ENCODE data around the gene HSBP1.

The HSBP1 gene

GRCh38 chr16:83794860-83795554 lies 12.8 kb upstream of the HSBP1 start:
- Histone ChIP-seq H3K27ac (ENCODE audit: low read depth, low read length, poor library complexity, severe bottlenecking) (no peak overlapping the region), H3K79me2 (ENCODE audit: insufficient read depth, low read length) (no peaks in the 10 kb centered on the region), H3F3A (ENCODE audit: insufficient read depth, low read length) (no peaks in the 10 kb centered on the region), H3K4me3 (ENCODE audit: low read depth, low read length, poor library complexity, severe bottlenecking) (no peak overlapping the region), H4K20me1 (ENCODE audit: insufficient read depth, low read length) (no peaks in the 10 kb centered on the region), H3K9ac (ENCODE audit: low read length) (no peak overlapping the region), H2AFZ (ENCODE audit: low read length) (no peak overlapping the region), H3K9me3 (ENCODE audit: low read length) (no peaks in the 10 kb centered on the region), H3K9me2 (ENCODE audit: low read depth, low read length) (no peaks in the 10 kb centered on the region), H3K4me1 (ENCODE audit: insufficient read depth, low read length, severe bottlenecking) (no peaks in the 10 kb centered on the region), H3K36me3 (ENCODE audit: insufficient read depth, low read length) (no peaks in the 10 kb centered on the region), H3K4me2 (ENCODE audit: low read length) (no peak overlapping the region), H3K27me3 (ENCODE audit: insufficient read depth, low read length) (0 out of 2 replicates have a peak, but pooled peaks cover 6% of the 10 kb centered on the region)
- no peak for TF ChIP-seq CTCF (IDR thresholded peaks at IDR 0.05; ENCODE audit: low read length)
- no peak for TF ChIP-seq EZH2 (IDR thresholded peaks at IDR 0.05; ENCODE audit: borderline replicate concordance, low read length)

- Histone ChIP-seq H3K36me3 (ENCODE audit: insufficient read depth, low read length) (no peaks in the 10 kb centered on the region), H3K4me1 (ENCODE audit: insufficient read depth, low read length, severe bottlenecking) (no peaks in the 10 kb centered on the region), H3K4me3 (ENCODE audit: low read depth, low read length, poor library complexity, severe bottlenecking) (no peak overlapping the region), H3K9ac (ENCODE audit: low read length) (no peak overlapping the region), H3K79me2 (ENCODE audit: insufficient read depth, low read length) (no peaks in the 10 kb centered on the region), H2AFZ (ENCODE audit: low read length) (no peak overlapping the region), H3K9me3 (ENCODE audit: low read length) (no peaks in the 10 kb centered on the region), H3K27me3 (ENCODE audit: insufficient read depth, low read length) (0 out of 2 replicates have a peak, but pooled peaks cover 6% of the 10 kb centered on the region), H3K9me2 (ENCODE audit: low read depth, low read length) (no peaks in the 10 kb centered on the region), H3K4me2 (ENCODE audit: low read length) (no peak overlapping the region), H3K27ac (ENCODE audit: low read depth, low read length, poor library complexity, severe bottlenecking) (no peak overlapping the region), H3F3A (ENCODE audit: insufficient read depth, low read length) (no peaks in the 10 kb centered on the region), H4K20me1 (ENCODE audit: insufficient read depth, low read length) (no peaks in the 10 kb centered on the region)
- TF ChIP-seq EZH2 (IDR thresholded peaks at IDR 0.05; ENCODE audit: borderline replicate concordance, low read length) (no peak), CTCF (IDR thresholded peaks at IDR 0.05; ENCODE audit: low read length) (no peak)
These were observed 10.8 kb upstream of the HSBP1 start for GRCh38 chr16:83797013-83797412.

GRCh38 chr16:83799336-83799735 lies 8.4 kb upstream of the HSBP1 start:
- Histone ChIP-seq H3K4me2 (ENCODE audit: low read length) (no peak overlapping the region), H3F3A (ENCODE audit: insufficient read depth, low read length) (no peaks in the 10 kb centered on the region), H3K4me1 (ENCODE audit: insufficient read depth, low read length, severe bottlenecking) (no peaks in the 10 kb centered on the region), H4K20me1 (ENCODE audit: insufficient read depth, low read length) (no peaks in the 10 kb centered on the region), H3K27ac (ENCODE audit: low read depth, low read length, poor library complexity, severe bottlenecking) (no peak overlapping the region), H3K4me3 (ENCODE audit: low read depth, low read length, poor library complexity, severe bottlenecking) (no peak overlapping the region), H3K27me3 (ENCODE audit: insufficient read depth, low read length) (0 out of 2 replicates have a peak, but pooled peaks cover 6% of the 10 kb centered on the region), H3K9me3 (ENCODE audit: low read length) (no peaks in the 10 kb centered on the region), H3K36me3 (ENCODE audit: insufficient read depth, low read length) (no peaks in the 10 kb centered on the region), H3K9me2 (ENCODE audit: low read depth, low read length) (no peaks in the 10 kb centered on the region), H2AFZ (ENCODE audit: low read length) (no peak overlapping the region), H3K9ac (ENCODE audit: low read length) (no peak overlapping the region), H3K79me2 (ENCODE audit: insufficient read depth, low read length) (no peaks in the 10 kb centered on the region)
- TF ChIP-seq EZH2 (IDR thresholded peaks at IDR 0.05; ENCODE audit: borderline replicate concordance, low read length), result no peak

GRCh38 chr16:83802135-83802534 lies 5.6 kb upstream of the HSBP1 start:
- H3F3A ChIP-seq (ENCODE audit: insufficient read depth, low read length), result no peaks in the 10 kb centered on the region
- no peaks in the 10 kb centered on the region for H3K27me3 ChIP-seq (ENCODE audit: insufficient read depth, low read length)
- H4K20me1 ChIP-seq (ENCODE audit: insufficient read depth, low read length), result no peaks in the 10 kb centered on the region
- no peak for TF ChIP-seq CTCF (IDR thresholded peaks at IDR 0.05; ENCODE audit: low read length)
- TF ChIP-seq EZH2 (IDR thresholded peaks at IDR 0.05; ENCODE audit: borderline replicate concordance, low read length), result no peak
- H2AFZ ChIP-seq (ENCODE audit: low read length), result no peak overlapping the region
- no peaks in the 10 kb centered on the region for H3K9me3 ChIP-seq (ENCODE audit: low read length)
- H3K4me3 ChIP-seq (ENCODE audit: low read depth, low read length, poor library complexity, severe bottlenecking), result no peak overlapping the region
- no peak overlapping the region for H3K9ac ChIP-seq (ENCODE audit: low read length)
- no peaks in the 10 kb centered on the region for H3K9me2 ChIP-seq (ENCODE audit: low read depth, low read length)
- no peaks in the 10 kb centered on the region for H3K36me3 ChIP-seq (ENCODE audit: insufficient read depth, low read length)
- no peak overlapping the region for H3K27ac ChIP-seq (ENCODE audit: low read depth, low read length, poor library complexity, severe bottlenecking)
- H3K4me2 ChIP-seq (ENCODE audit: low read length), result no peak overlapping the region
- no peaks in the 10 kb centered on the region for H3K79me2 ChIP-seq (ENCODE audit: insufficient read depth, low read length)
- peaks cover 18% of the 10 kb centered on the region for H3K4me1 ChIP-seq (ENCODE audit: insufficient read depth, low read length, severe bottlenecking)

All from OCI-LY1 (cell line).